Panc1 (cell line): ENCODE results near the gene TBXAS1. TPM values are rescaled to one million over a fixed set of nuclear protein-coding genes. Genes with fewer than 3 reads are reported as not detected.

ENCODE experiments used
- ATAC-seq: fragments of 200-7000 bp; cut with Tn5 transposase; 2 replicates; pipeline ENCODE4 v1.9.1; 2020; ENCODE audit warnings: mild to moderate bottlenecking, moderate library complexity
- BruUV-seq: library from RNA; stranded (reverse); fragments of 400-500 nt; replicated peaks from 2 replicates; lab custom pipeline; 2021; lab: Mats Ljungman, UMichigan
- CTCF ChIA-PET: fragments of 300-600 bp; sonication (Branson Sonifier 250); formaldehyde crosslinking; loops from one replicate; lab custom pipeline; 2022; ENCODE audit warnings: antibody characterized with exemption; lab: Charles Lee
- POLR2A ChIA-PET: fragments of 300-600 bp; sonication (Branson Sonifier 250); formaldehyde crosslinking; loops from one replicate; lab custom pipeline; 2022; ENCODE audit warnings: antibody characterized with exemption; lab: Charles Lee
- DNase-seq: peaks from one replicate; pipeline ENCODE4 v3.0.0-alpha.2; 2010; ENCODE audit warnings: low read depth, low spot score
- H3K27ac ChIP-seq: 2 replicates; pipeline ENCODE4 v1.5.1; 2011; ENCODE audit warnings: mild to moderate bottlenecking, low read length, inconsistent platforms
- H3K27me3 ChIP-seq: fragments of 200-500 bp; sonication (Bioruptor generic); 2 replicates; pipeline ENCODE4 v1.6.0; 2014; ENCODE audit warnings: low read length, inconsistent platforms; ENCODE audit not compliant: control insufficient read depth, insufficient read depth
- H3K36me3 ChIP-seq: fragments of 200-500 bp; sonication (Bioruptor generic); 2 replicates; pipeline ENCODE4 v1.5.1; 2014; ENCODE audit warnings: inconsistent platforms, mild to moderate bottlenecking, low read length, moderate library complexity; ENCODE audit not compliant: control insufficient read depth, insufficient read depth
- H3K4me1 ChIP-seq: 2 replicates; pipeline ENCODE4 v1.5.1; 2011; ENCODE audit warnings: inconsistent platforms, mild to moderate bottlenecking, low read length, moderate library complexity; ENCODE audit not compliant: control insufficient read depth, insufficient read depth
- H3K4me3 ChIP-seq, 2 experiments: 2 replicates each; pipeline ENCODE4 v1.5.1; 2011 to 2012; ENCODE audit warnings: low read depth in 2 of 2, low read length in 2 of 2, mild to moderate bottlenecking in 2 of 2, inconsistent platforms in 1 of 2, moderate library complexity in 1 of 2
- H3K9me3 ChIP-seq: fragments of 200-500 bp; sonication (Bioruptor generic); 2 replicates; pipeline ENCODE4 v1.5.1; 2014; ENCODE audit warnings: low read depth, mild to moderate bottlenecking, inconsistent platforms, low read length, moderate library complexity; ENCODE audit not compliant: control insufficient read depth, insufficient read depth
- CTCF ChIP-seq: fragments of 450-650 bp; IDR thresholded peaks from 2 replicates; pipeline ENCODE4 v1.5.1; 2017; ENCODE audit warnings: mild to moderate bottlenecking
- POLR2AphosphoS5 ChIP-seq: IDR thresholded peaks from 2 replicates; pipeline ENCODE4 v1.6.1; 2012; ENCODE audit warnings: mild to moderate bottlenecking, low read depth, low read length, moderate library complexity
- REST ChIP-seq, 2 experiments: IDR thresholded peaks; 2 replicates each; pipeline ENCODE4 v1.6.1; 2011 to 2012; ENCODE audit warnings: low read depth in 2 of 2, control low read depth in 1 of 2, low read length in 1 of 2, mild to moderate bottlenecking in 1 of 2, moderate library complexity in 1 of 2; ENCODE audit not compliant: insufficient read depth in 1 of 2
- SIN3A ChIP-seq: IDR thresholded peaks from 2 replicates; pipeline ENCODE4 v1.6.1; 2012; ENCODE audit warnings: low read depth, mild to moderate bottlenecking, low read length, moderate library complexity, borderline replicate concordance; ENCODE audit not compliant: insufficient read depth
- TCF7L2 ChIP-seq: IDR thresholded peaks from 2 replicates; pipeline ENCODE4 v1.6.1; 2011; ENCODE audit warnings: mild to moderate bottlenecking, low read depth, low read length, inconsistent platforms
- in situ Hi-C: cut with HindIII; loops from 2 replicates; pipeline ENCODE4 v1.10.0; 2016; ENCODE audit warnings: low sequenced_read_pairs, low pct_unique_long_range_greater_than_20kb
- intact Hi-C: fragments of 100-400 bp; cut with micrococcal nuclease; formaldehyde crosslinking; loops from one replicate; pipeline ENCODE4 v1.10.0; 2022; ENCODE audit not compliant: unreplicated experiment
- total RNA-seq: library from RNA; stranded (reverse); gene quantifications from one replicate; pipeline ENCODE4 v1.2.1, GENCODE V29; 2021; ENCODE audit not compliant: unreplicated experiment

TBXAS1 gene
- total RNA-seq, 1 experiment from 2014 or later, result 4.4 TPM

- Histone ChIP-seq H3K27ac (no peak overlapping the region), H3K36me3 (no peaks in the 10 kb centered on the region), H3K4me1 (peaks cover 4% of the 10 kb centered on the region; the same call in 1 of the 2 replicates), H3K27me3 (0 out of 2 replicates have a peak, but pooled peaks cover 3% of the 10 kb centered on the region), H3K9me3 (no peaks in the 10 kb centered on the region), H3K4me3 (no peak overlapping the region)
- ChIA-PET POLR2A (no interaction called here), CTCF (interaction anchor here (0.5 to 2.7 kb wide), 5 partner anchors 17 to 643 kb away, joined by 3 to 8 read pairs (median 3); no protein-coding TSS in a partner anchor)
- TF ChIP-seq SIN3A (no peak), CTCF (no peak; the same call in 1 of the 2 replicates), POLR2AphosphoS5 (no peak), REST (IDR thresholded peaks at IDR 0.05; ENCODE audit: insufficient read depth in 1 of 2, low read depth in 2 of 2, low read length in 1 of 2) (no peak), TCF7L2 (no peak)
- no peak for ATAC-seq
- BruUV-seq, result no TSS peak
- no peak for DNase-seq
- in situ Hi-C loops, result no loop called here
- intact Hi-C loops, result no loop called here
Measured at GRCh38 chr7:140005754-140006503, 176.9 kb downstream of the TBXAS1 start.

- CTCF ChIA-PET, result no interaction called here
- DNase-seq (no peak), ATAC-seq (no peak)
- POLR2A ChIA-PET, result no interaction called here
- Histone ChIP-seq H3K4me3 (no peak overlapping the region), H3K27me3 (0 out of 2 replicates have a peak, but pooled peaks cover 3% of the 10 kb centered on the region), H3K36me3 (no peaks in the 10 kb centered on the region), H3K27ac (no peak overlapping the region), H3K4me1 (peaks cover 4% of the 10 kb centered on the region; the same call in 1 of the 2 replicates), H3K9me3 (no peaks in the 10 kb centered on the region)
- no TSS peak for BruUV-seq
- in situ Hi-C loops, result no loop called here
- intact Hi-C loops, result no loop called here
- TF ChIP-seq SIN3A (no peak), REST (IDR thresholded peaks at IDR 0.05; ENCODE audit: insufficient read depth in 1 of 2, low read depth in 2 of 2, low read length in 1 of 2) (no peak), CTCF (no peak), TCF7L2 (no peak), POLR2AphosphoS5 (no peak)
Measured at GRCh38 chr7:140006600-140006999, 177.5 kb downstream of the TBXAS1 start.
